GM19397 (cell line): Measurements from ENCODE around the gene ALOX5.
A peak's percentile ranks its signal among the peaks of the same experiment; 100 is the strongest.
"Not testable (repeated sequence)": the region's sequence is repeated elsewhere in the genome, so short reads cannot be mapped to it uniquely, and the experiment has no call there.

Source experiments
- ATAC-seq: cut with Tn5 transposase; IDR thresholded peaks from one replicate; pipeline ENCODE4 v1.9.1; 2021; ENCODE audit warnings: mild to moderate bottlenecking, moderate library complexity; ENCODE audit not compliant: unreplicated experiment

ALOX5 gene

GRCh38 chr10:45403151-45403550 is 29.1 kb downstream of the ALOX5 start:
- ATAC-seq: no peak

GRCh38 chr10:45404087-45404769 is 30.2 kb downstream of the ALOX5 start:
- ATAC-seq: no peak

GRCh38 chr10:45404770-45405120 is 30.7 kb downstream of the ALOX5 start:
- no peak for ATAC-seq

GRCh38 chr10:45407542-45407941 is 33.5 kb downstream of the ALOX5 start:
- no peak for ATAC-seq

- no peak for ATAC-seq
These were observed 34.7 kb downstream of the ALOX5 start for GRCh38 chr10:45408421-45409319.

- ATAC-seq: not testable (repeated sequence)
These were observed 35.3 kb downstream of the ALOX5 start for GRCh38 chr10:45409347-45409746.

- no peak for ATAC-seq
These were observed 35.8 kb downstream of the ALOX5 start for GRCh38 chr10:45409782-45410181.

GRCh38 chr10:45410489-45410806 is 36.4 kb downstream of the ALOX5 start:
- ATAC-seq: no peak

GRCh38 chr10:45410807-45411606 is 37.0 kb downstream of the ALOX5 start:
- no peak for ATAC-seq

- no peak for ATAC-seq
These were observed 37.6 kb downstream of the ALOX5 start for GRCh38 chr10:45411607-45411940.

GRCh38 chr10:45415062-45415461 is 41.0 kb downstream of the ALOX5 start:
- not testable (repeated sequence) for ATAC-seq

- no peak for ATAC-seq
These were observed 42.6 kb downstream of the ALOX5 start for GRCh38 chr10:45416603-45417002.

GRCh38 chr10:45417746-45418145 is 43.7 kb downstream of the ALOX5 start:
- ATAC-seq: no peak

GRCh38 chr10:45418417-45418848 is 44.4 kb downstream of the ALOX5 start:
- ATAC-seq: no peak

GRCh38 chr10:45418849-45419675 is 45.0 kb downstream of the ALOX5 start:
- ATAC-seq: peak; percentile 60

- ATAC-seq: no peak
These were observed 45.6 kb downstream of the ALOX5 start for GRCh38 chr10:45419676-45420025.

- ATAC-seq: peak; percentile 55
These were observed 46.6 kb downstream of the ALOX5 start for GRCh38 chr10:45420453-45421192.

GRCh38 chr10:45421221-45422097 is 47.4 kb downstream of the ALOX5 start:
- no peak for ATAC-seq

- ATAC-seq: no peak
These were observed 48.3 kb downstream of the ALOX5 start for GRCh38 chr10:45422207-45422865.
